NCI-H1930 (cell line): ENCODE results near the gene TXNDC11.

Experiments used
- DNase-seq, 2 experiments: peaks; one replicate each; lab custom pipeline; 2025; lab: John Stamatoyannopoulos, UW

TXNDC11 gene

DNA sequence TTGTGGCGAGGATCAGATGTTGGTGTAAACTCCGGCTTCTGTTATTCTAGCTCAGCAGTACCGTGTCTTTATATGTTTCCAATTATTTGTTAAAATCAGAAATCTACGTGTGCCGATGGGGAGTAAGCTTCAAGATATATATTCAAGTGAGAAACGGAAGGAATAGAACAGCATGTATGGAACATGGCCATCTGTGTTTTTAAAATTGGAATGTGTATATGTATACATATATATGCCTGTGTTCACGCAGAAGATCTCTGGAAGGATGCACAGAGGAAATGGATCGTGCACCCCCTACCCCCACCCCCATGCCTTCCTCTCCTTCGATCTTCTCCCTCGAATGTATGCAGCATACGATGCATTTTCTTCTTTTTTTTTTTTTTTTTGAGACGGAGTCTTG, 82.1 kb downstream of the TXNDC11 start:
- DNase-seq = no peak

DNA sequence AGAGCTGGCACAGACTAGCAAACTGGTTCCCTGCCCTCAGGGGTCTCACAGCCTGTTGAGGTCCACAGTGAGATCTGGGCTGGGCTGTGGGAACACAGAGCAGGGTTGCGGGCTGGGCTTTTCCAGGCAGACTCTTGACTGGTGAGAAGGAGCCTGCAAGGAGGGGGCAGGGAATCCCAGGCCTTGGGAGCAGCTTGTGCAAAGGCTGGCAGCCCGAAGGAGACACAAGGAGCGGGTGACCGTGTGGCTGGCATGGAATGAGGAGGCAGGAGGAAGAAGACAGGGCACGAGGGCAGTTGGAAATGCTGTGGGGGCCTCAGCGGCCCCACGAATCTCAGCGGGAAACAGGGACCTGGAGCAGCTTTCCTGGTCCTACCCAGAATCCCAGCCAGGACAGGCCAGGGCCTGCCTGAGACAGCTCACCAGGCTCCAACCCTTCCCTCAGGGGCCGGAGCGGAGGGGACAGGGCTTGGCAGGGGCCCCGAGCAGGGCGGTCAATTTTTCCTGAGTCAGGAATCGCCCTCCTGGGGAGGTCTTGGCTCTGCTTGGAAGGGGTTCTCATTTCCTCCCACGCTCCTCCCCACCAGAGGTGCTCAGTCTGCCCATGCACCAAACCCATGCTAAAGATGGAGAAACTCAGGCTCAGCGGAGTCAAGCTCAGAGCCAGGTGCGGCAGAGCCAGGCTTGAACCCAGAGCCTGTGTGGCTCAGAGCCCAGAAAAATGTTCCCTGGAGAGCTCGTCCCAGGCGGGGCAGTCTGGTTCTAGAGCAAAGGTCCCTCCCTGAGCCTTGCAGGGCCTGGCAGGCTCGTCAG, 83.6 kb downstream of the TXNDC11 start:
- DNase-seq = no peak

- DNase-seq = no peak
These were observed 85.1 kb downstream of the TXNDC11 start for GRCh38 chr16:11657556-11657955.

- no peak for DNase-seq
These were observed 87.0 kb downstream of the TXNDC11 start for GRCh38 chr16:11655655-11656054.

GRCh38 chr16:11651796-11652195, 90.9 kb downstream of the TXNDC11 start:
- DNase-seq = no peak

GRCh38 chr16:11650641-11651591, 91.7 kb downstream of the TXNDC11 start:
- DNase-seq = no peak

GRCh38 chr16:11649276-11649675, 93.4 kb downstream of the TXNDC11 start:
- DNase-seq = no peak

DNA sequence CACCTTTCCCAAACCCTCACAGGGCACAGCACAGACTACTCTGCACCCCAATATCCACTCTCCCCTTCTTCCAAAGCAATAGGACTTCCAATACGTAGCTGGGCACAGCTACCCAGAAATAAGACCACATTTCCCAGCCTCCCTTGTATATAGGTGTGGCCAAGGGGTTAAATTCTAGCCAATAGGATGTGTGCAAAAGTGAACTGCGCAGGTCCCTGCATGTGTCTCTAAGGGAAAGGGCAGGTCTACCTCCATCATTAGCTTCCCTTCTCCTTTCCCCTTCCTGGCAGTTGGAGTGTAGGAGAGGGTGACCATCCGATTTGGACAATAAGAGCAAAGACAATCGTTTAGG, 99.9 kb downstream of the TXNDC11 start:
- DNase-seq = no peak

DNA sequence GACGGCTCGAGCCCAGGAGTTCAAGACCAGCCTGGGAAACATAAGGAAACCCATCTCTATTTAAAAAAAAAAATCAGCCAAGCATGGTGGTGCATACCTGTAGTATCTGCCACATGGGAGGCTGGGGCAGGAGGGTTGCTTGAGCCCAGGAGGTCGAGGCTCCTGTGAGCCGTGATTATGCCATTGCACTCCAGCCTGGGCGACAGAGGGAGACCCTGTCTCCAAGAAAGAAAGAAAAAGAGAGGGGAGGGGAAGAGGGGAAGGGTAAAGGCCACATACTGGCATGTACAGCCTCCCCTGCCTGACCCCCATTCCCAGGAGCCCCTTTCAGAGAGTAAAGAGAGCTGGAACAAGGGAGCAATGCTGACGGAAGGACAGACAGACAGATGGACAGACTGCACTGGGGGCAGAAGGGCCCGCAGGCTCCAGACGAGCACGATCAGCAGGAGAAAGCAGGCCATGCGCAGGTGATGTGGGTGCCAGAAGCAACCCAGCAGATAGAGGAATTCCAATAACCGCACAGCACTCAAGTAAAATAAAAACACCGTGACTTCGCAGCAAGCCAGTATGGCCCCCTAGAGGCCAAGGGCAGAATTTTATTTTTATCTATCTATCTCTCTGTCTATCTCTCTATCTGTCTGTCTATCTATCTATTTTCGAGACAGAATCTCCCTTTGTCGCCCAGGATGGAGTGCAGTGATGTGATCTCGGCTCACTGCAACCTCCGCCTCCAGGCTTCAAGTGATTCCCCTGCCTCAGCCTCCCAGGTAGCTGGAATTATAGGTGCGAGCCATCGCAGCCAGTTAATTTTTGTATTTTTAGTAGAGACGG, 101.5 kb downstream of the TXNDC11 start:
- peak in 1 of 2 experiments; percentile 31 for DNase-seq

DNA sequence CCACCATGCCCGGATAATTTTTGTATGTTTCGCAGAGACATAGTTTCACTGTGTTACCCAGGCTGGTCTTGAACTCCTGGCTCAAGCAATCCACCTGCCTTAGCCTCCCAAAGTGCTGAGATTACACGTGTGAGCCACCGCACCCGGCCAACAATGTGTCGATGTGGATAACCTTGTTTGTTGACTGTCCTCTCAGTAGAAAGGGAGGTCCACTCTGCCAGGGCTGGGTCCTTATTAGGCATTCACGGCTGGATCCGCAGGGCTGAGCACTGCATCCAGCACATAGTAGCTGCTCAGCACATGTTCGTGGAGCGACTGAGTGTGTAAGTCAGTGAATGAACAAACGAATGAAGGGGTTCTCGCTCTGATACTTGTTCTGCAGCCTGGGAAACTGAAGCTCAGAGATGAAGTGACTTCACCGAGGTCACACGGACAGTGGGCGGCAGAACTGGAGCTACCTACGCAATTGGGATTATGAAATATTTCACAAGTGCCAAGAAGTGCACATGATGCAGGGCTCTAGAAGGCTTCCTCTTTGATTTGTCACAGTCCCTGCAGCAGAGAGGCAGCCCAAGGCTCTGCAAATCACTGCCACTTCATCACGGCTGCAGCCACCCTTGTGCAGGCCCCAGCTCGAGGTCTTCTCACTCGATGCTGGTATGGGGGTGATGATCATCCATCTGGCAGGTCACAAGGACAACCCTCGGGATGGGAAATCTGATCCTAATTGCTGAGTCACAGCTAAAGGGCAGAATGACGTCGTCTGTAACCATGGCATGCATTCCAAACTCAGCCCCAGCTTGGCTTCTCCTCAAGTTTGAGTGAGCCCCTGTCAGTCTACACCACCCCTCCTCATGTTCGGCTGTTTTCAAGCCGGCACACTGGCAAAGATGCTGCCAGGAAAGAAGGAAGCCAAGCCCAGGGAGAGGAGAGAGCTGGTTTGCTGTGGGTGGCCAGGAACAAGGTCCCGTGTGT, 102.4 kb downstream of the TXNDC11 start:
- DNase-seq = no peak

- no peak for DNase-seq
These were observed 103.6 kb downstream of the TXNDC11 start for GRCh38 chr16:11639008-11639562.

- no peak for DNase-seq
These were observed 104.5 kb downstream of the TXNDC11 start for GRCh38 chr16:11638140-11638539.

GRCh38 chr16:11637320-11637719, 105.3 kb downstream of the TXNDC11 start:
- no peak for DNase-seq

GRCh38 chr16:11636172-11636721, 106.4 kb downstream of the TXNDC11 start:
- DNase-seq = peak in 1 of 2 experiments; percentile 56

GRCh38 chr16:11635679-11636171, 106.9 kb downstream of the TXNDC11 start:
- DNase-seq = no peak

GRCh38 chr16:11635113-11635652, 107.5 kb downstream of the TXNDC11 start:
- DNase-seq = no peak

GRCh38 chr16:11634312-11634711, 108.3 kb downstream of the TXNDC11 start:
- no peak for DNase-seq

DNA sequence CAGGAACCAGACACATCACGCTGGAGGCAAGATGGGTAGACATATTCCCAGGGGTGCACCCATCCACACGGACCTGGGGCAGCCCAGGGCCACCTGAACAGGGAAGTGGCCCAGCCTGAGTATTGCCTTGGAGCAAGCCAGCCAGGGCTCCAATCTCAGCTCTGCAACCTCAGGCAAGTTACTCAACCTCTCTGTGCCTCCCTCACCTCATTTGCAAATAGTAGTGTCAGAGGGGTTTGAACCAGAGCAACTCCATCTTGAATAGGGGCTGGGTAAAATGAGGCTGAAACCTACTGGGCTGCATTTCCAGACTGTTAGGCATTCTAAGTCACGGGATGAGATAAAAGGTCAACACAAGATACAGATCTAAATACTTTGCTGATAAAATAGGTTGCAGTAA, 109.5 kb downstream of the TXNDC11 start:
- DNase-seq = no peak

- DNase-seq = no peak
These were observed 110.2 kb downstream of the TXNDC11 start for GRCh38 chr16:11632455-11632939.

- no peak for DNase-seq
These were observed 111.4 kb downstream of the TXNDC11 start for GRCh38 chr16:11631214-11631613.
